H9 (cell line): ENCODE data around the gene CHD9NB. TPM values are rescaled to one million over a fixed set of nuclear protein-coding genes. Genes with fewer than 3 reads are reported as not detected.

Experiments used
- DNase-seq: peaks from one replicate; pipeline ENCODE4 v3.0.0-alpha.2; 2017
- H2AFZ ChIP-seq: one replicate; pipeline ENCODE4 v1.6.1; 2013; ENCODE audit warnings: mild to moderate bottlenecking, low read length, control low read depth, moderate library complexity
- H2AK5ac ChIP-seq: 2 replicates; pipeline ENCODE4 v1.6.1; 2013; ENCODE audit warnings: low read length, control low read depth, mixed read lengths; ENCODE audit not compliant: insufficient read length
- H2BK120ac ChIP-seq: one replicate; pipeline ENCODE4 v1.6.1; 2013; ENCODE audit warnings: low read depth, mild to moderate bottlenecking, low read length, control low read depth, inconsistent platforms; ENCODE audit not compliant: poor library complexity, severe bottlenecking
- H2BK12ac ChIP-seq: 2 replicates; pipeline ENCODE4 v1.6.1; 2013; ENCODE audit warnings: low read length, control low read depth, mixed read lengths, low read depth; ENCODE audit not compliant: insufficient read length
- H2BK15ac ChIP-seq: 2 replicates; pipeline ENCODE4 v1.6.1; 2013; ENCODE audit warnings: low read depth, low read length, control low read depth
- H2BK20ac ChIP-seq: one replicate; pipeline ENCODE4 v1.6.1; 2013; ENCODE audit warnings: low read depth, mild to moderate bottlenecking, low read length, control low read depth, inconsistent platforms; ENCODE audit not compliant: poor library complexity, severe bottlenecking
- H2BK5ac ChIP-seq: 2 replicates; pipeline ENCODE4 v1.6.1; 2013; ENCODE audit warnings: low read length, control low read depth, mixed read lengths; ENCODE audit not compliant: insufficient read length
- H3K14ac ChIP-seq: 2 replicates; pipeline ENCODE4 v1.6.1; 2013; ENCODE audit warnings: low read length, control low read depth; ENCODE audit not compliant: insufficient read depth
- H3K18ac ChIP-seq: 2 replicates; pipeline ENCODE4 v1.6.1; 2013; ENCODE audit warnings: low read depth, mild to moderate bottlenecking, mixed read lengths, low read length, control low read depth; ENCODE audit not compliant: insufficient read length
- H3K23ac ChIP-seq: 2 replicates; pipeline ENCODE4 v1.6.1; 2013; ENCODE audit warnings: low read length, control low read depth, mixed read lengths, low read depth; ENCODE audit not compliant: insufficient read length
- H3K23me2 ChIP-seq: 2 replicates; pipeline ENCODE4 v1.6.1; 2013; ENCODE audit warnings: low read depth, mild to moderate bottlenecking, mixed read lengths, low read length, control low read depth; ENCODE audit not compliant: insufficient read length, poor library complexity, severe bottlenecking
- H3K27ac ChIP-seq: 2 replicates; pipeline ENCODE4 v1.5.1; 2013; ENCODE audit warnings: low read length, control low read depth, mixed read lengths, low read depth; ENCODE audit not compliant: insufficient read length
- H3K27me3 ChIP-seq: 2 replicates; pipeline ENCODE4 v1.6.1; 2013; ENCODE audit warnings: low read length, control low read depth, inconsistent platforms; ENCODE audit not compliant: insufficient read depth
- H3K4ac ChIP-seq: 2 replicates; pipeline ENCODE4 v1.6.1; 2013; ENCODE audit warnings: low read depth, mild to moderate bottlenecking, control low read depth, inconsistent platforms, low read length, moderate library complexity
- H3K4me1 ChIP-seq: 2 replicates; pipeline ENCODE4 v1.6.1; 2013; ENCODE audit warnings: low read length, control low read depth, inconsistent platforms; ENCODE audit not compliant: insufficient read depth
- H3K4me2 ChIP-seq: 2 replicates; pipeline ENCODE4 v1.6.1; 2013; ENCODE audit warnings: low read length, control low read depth, mixed read lengths; ENCODE audit not compliant: insufficient read length, insufficient read depth
- H3K56ac ChIP-seq: 2 replicates; pipeline ENCODE4 v1.6.1; 2013; ENCODE audit warnings: low read depth, mild to moderate bottlenecking, mixed read lengths, low read length, control low read depth; ENCODE audit not compliant: insufficient read length
- H3K79me1 ChIP-seq: 2 replicates; pipeline ENCODE4 v1.6.1; 2013; ENCODE audit warnings: low read depth, mild to moderate bottlenecking, moderate library complexity, low read length, control low read depth, inconsistent platforms; ENCODE audit not compliant: insufficient read depth, poor library complexity, severe bottlenecking
- H3K79me2 ChIP-seq: 2 replicates; pipeline ENCODE4 v1.6.1; 2013; ENCODE audit warnings: low read length, control low read depth, inconsistent platforms; ENCODE audit not compliant: insufficient read depth
- H3K9ac ChIP-seq: 2 replicates; pipeline ENCODE4 v1.6.1; 2013; ENCODE audit warnings: low read length, control low read depth, mixed read lengths; ENCODE audit not compliant: insufficient read length; ENCODE audit errors: extremely low read depth
- H3K9me3 ChIP-seq: one replicate; pipeline ENCODE4 v1.6.1; 2013; ENCODE audit warnings: low read depth, low read length, inconsistent platforms; ENCODE audit not compliant: control insufficient read depth
- H3T11ph ChIP-seq: one replicate; pipeline ENCODE4 v1.6.1; 2013; ENCODE audit warnings: mild to moderate bottlenecking, low read length, control low read depth, inconsistent platforms
- H4K20me1 ChIP-seq: one replicate; pipeline ENCODE4 v1.6.1; 2013; ENCODE audit not compliant: control insufficient read depth, insufficient read length, insufficient read depth
- H4K5ac ChIP-seq: 2 replicates; pipeline ENCODE4 v1.6.1; 2013; ENCODE audit warnings: low read depth, mild to moderate bottlenecking, mixed read lengths, low read length, control low read depth; ENCODE audit not compliant: insufficient read length
- H4K8ac ChIP-seq: replicated peaks from 2 replicates; pipeline ENCODE4 v1.6.1; 2013; ENCODE audit warnings: low read length, control low read depth, mixed read lengths, low read depth; ENCODE audit not compliant: insufficient read length
- H4K91ac ChIP-seq: 2 replicates; pipeline ENCODE4 v1.6.1; 2013; ENCODE audit warnings: low read depth, mild to moderate bottlenecking, moderate library complexity, mixed read lengths, low read length, control low read depth; ENCODE audit not compliant: insufficient read length
- H3K27ac Mint-ChIP-seq, 3 experiments: 2 replicates in 2 of 3; 3 replicates in 1 of 3; pipeline ENCODE4 v1.8.0; 2020 to 2021; ENCODE audit warnings: mixed read lengths in 3 of 3, mild to moderate bottlenecking in 1 of 3, moderate library complexity in 1 of 3
- H3K27me3 Mint-ChIP-seq: 2 replicates; pipeline ENCODE4 v1.8.0; 2021; ENCODE audit warnings: low read depth, mild to moderate bottlenecking, moderate library complexity, mixed read lengths
- H3K36me3 Mint-ChIP-seq, 3 experiments: 2 replicates in 2 of 3; 3 replicates in 1 of 3; pipeline ENCODE4 v1.8.0; 2020 to 2021; ENCODE audit warnings: low read depth in 3 of 3, mixed read lengths in 3 of 3; ENCODE audit not compliant: insufficient read depth in 1 of 3
- H3K4me1 Mint-ChIP-seq, 2 experiments: 2 replicates each; pipeline ENCODE4 v1.8.0; 2020; ENCODE audit warnings: mixed read lengths in 2 of 2
- H3K4me3 Mint-ChIP-seq, 2 experiments: 2 replicates in 1 of 2; 3 replicates in 1 of 2; pipeline ENCODE4 v1.8.0; 2020 to 2021; ENCODE audit warnings: mild to moderate bottlenecking in 2 of 2, mixed read lengths in 2 of 2, moderate library complexity in 1 of 2
- H3K9me3 Mint-ChIP-seq, 2 experiments: 2 replicates in 1 of 2; 3 replicates in 1 of 2; pipeline ENCODE4 v1.8.0; 2020; ENCODE audit warnings: mild to moderate bottlenecking in 2 of 2, mixed read lengths in 2 of 2, moderate library complexity in 1 of 2
- WGBS: extraction: QIAGEN DNeasy Blood & Tissue Kit; methylation state at CpG from one replicate; pipeline ENCODE4 v1.1.7; 2013; ENCODE audit warnings: missing lambda C conversion rate, low lambda C conversion rate, mixed read lengths; ENCODE audit not compliant: insufficient read length; ENCODE audit errors: extremely low coverage; 5-methylcytosine and 5-hydroxymethylcytosine counted together
- total RNA-seq: library from RNA; stranded (reverse); gene quantifications from 2 replicates; pipeline ENCODE4 v1.2.1, GENCODE V29; 2021
- TF ChIP-seq, protein P1 (sequence below): fragments of 200-600 bp; sonication (generic); conservative IDR thresholded peaks from 3 replicates; pipeline ENCODE4 v1.8.0; 2021; ENCODE audit warnings: antibody characterized with exemption, mild to moderate bottlenecking

The CHD9NB gene
- total RNA-seq, 1 experiment from 2014 or later, result 3.3 TPM

DNA sequence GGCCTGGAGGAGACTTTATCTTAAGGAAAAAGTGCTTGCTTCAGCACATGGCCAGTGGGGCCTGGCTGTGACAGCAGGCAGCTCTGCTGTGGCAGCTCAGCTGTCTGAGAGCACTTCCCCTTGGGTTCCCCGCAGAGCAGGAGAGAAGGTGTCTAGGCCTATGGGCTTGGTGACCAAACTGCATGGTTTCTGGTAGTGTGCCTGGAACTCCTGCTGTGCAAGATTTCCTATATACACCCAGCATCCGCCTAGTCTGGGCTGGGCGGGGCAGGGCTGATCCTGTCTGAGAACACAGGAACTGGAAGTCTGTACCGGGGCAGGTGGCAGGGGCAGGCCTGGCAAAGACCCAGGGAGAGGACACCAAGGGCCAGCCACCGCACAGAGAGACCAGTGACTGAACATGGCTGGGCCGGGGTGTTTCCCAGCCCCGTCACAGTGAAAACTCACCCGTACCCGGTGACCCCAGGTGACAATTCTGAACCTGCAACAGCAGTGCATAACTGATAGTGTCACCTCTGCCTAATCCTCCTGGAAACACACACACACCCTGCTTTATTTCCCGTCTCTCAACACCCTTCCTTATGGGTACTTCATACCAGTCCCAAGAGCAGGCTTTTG is 41.4 kb upstream of the CHD9NB start:
- no peak overlapping the region for H3K9ac ChIP-seq
- no peak for DNase-seq
- WGBS, result no CpG with 5 or more reads among the region's 10 CpGs
- H3T11ph ChIP-seq, result no peak overlapping the region
- H2BK5ac ChIP-seq, result no peak overlapping the region
- H2BK12ac ChIP-seq, result no peak overlapping the region
- no peak overlapping the region for H3K18ac ChIP-seq
- no peak overlapping the region for H4K91ac ChIP-seq
- no peak overlapping the region for H3K56ac ChIP-seq
- no peak overlapping the region for H2BK15ac ChIP-seq
- H2AK5ac ChIP-seq, result no peak overlapping the region
- no peak overlapping the region for H4K8ac ChIP-seq
- Mint-ChIP-seq H3K4me3 (no peak overlapping the region), H3K9me3 (no peaks in the 10 kb centered on the region), H3K36me3 (peaks cover 2 to 4% (median 4%) of the 10 kb centered on the region in 3 experiments; a peak in 5 of 7 replicates), H3K4me1 (peaks cover 64 to 74% of the 10 kb centered on the region in 2 experiments), H3K27me3 (no peaks in the 10 kb centered on the region), H3K27ac (peak overlapping the region in 1 of 3 experiments; percentile 76; a peak in 3 of 7 replicates)
- H3K9me3 ChIP-seq, result no peaks in the 10 kb centered on the region
- no peak overlapping the region for H3K4ac ChIP-seq
- H2BK20ac ChIP-seq, result no peak overlapping the region
- no peaks in the 10 kb centered on the region for H3K27me3 ChIP-seq
- no peak overlapping the region for H4K5ac ChIP-seq
- H4K20me1 ChIP-seq, result no peaks in the 10 kb centered on the region
- H2BK120ac ChIP-seq, result no peak overlapping the region
- no peak overlapping the region for H3K27ac ChIP-seq
- H3K14ac ChIP-seq, result no peak overlapping the region
- no peaks in the 10 kb centered on the region for H3K23me2 ChIP-seq
- peaks cover 18% of the 10 kb centered on the region; the same call in 1 of the 2 replicates for H3K4me1 ChIP-seq
- no peak overlapping the region for H2AFZ ChIP-seq
- H3K23ac ChIP-seq, result no peak overlapping the region
- no peaks in the 10 kb centered on the region for H3K79me1 ChIP-seq
- H3K79me2 ChIP-seq, result no peaks in the 10 kb centered on the region
- H3K4me2 ChIP-seq, result no peak overlapping the region
- TF ChIP-seq, protein P1, sequence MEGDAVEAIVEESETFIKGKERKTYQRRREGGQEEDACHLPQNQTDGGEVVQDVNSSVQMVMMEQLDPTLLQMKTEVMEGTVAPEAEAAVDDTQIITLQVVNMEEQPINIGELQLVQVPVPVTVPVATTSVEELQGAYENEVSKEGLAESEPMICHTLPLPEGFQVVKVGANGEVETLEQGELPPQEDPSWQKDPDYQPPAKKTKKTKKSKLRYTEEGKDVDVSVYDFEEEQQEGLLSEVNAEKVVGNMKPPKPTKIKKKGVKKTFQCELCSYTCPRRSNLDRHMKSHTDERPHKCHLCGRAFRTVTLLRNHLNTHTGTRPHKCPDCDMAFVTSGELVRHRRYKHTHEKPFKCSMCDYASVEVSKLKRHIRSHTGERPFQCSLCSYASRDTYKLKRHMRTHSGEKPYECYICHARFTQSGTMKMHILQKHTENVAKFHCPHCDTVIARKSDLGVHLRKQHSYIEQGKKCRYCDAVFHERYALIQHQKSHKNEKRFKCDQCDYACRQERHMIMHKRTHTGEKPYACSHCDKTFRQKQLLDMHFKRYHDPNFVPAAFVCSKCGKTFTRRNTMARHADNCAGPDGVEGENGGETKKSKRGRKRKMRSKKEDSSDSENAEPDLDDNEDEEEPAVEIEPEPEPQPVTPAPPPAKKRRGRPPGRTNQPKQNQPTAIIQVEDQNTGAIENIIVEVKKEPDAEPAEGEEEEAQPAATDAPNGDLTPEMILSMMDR, result no peak
